Trophoblast cell (in vitro differentiated cells and primary cell): Measurements from ENCODE around the gene CXXC4.

Source experiments
- DNase-seq, 2 donors: peaks; one replicate each; pipeline ENCODE4 v3.0.0-alpha.2; 2016
- H2AFZ ChIP-seq: 2 replicates; pipeline ENCODE4 v1.6.1; 2013; ENCODE audit warnings: low read length, moderate library complexity, mild to moderate bottlenecking; ENCODE audit not compliant: insufficient read depth, poor library complexity
- H2AK5ac ChIP-seq: 2 replicates; pipeline ENCODE4 v1.6.1; 2013; ENCODE audit warnings: mild to moderate bottlenecking, low read length
- H2BK120ac ChIP-seq: 2 replicates; pipeline ENCODE4 v1.6.1; 2013; ENCODE audit warnings: low read length, mild to moderate bottlenecking, moderate library complexity; ENCODE audit not compliant: insufficient read depth, poor library complexity
- H2BK12ac ChIP-seq: 2 replicates; pipeline ENCODE4 v1.6.1; 2013; ENCODE audit warnings: mild to moderate bottlenecking, low read length, moderate library complexity
- H2BK5ac ChIP-seq: 2 replicates; pipeline ENCODE4 v1.6.1; 2013; ENCODE audit warnings: low read length, low read depth, moderate library complexity, mild to moderate bottlenecking; ENCODE audit not compliant: poor library complexity
- H3K14ac ChIP-seq: 2 replicates; pipeline ENCODE4 v1.6.1; 2013; ENCODE audit warnings: mild to moderate bottlenecking, low read length
- H3K18ac ChIP-seq: 2 replicates; pipeline ENCODE4 v1.6.1; 2013; ENCODE audit warnings: mild to moderate bottlenecking, low read length
- H3K23ac ChIP-seq: 2 replicates; pipeline ENCODE4 v1.6.1; 2013; ENCODE audit warnings: low read length
- H3K27ac ChIP-seq: 2 replicates; pipeline ENCODE4 v1.5.1; 2013; ENCODE audit warnings: low read depth, mild to moderate bottlenecking, inconsistent platforms, low read length, moderate library complexity
- H3K27me3 ChIP-seq: 2 replicates; pipeline ENCODE4 v1.6.1; 2013; ENCODE audit warnings: inconsistent platforms, mild to moderate bottlenecking, low read length, moderate library complexity; ENCODE audit not compliant: insufficient read depth
- H3K36me3 ChIP-seq, 2 experiments: 1 replicate in 1 of 2; 2 replicates in 1 of 2; pipeline ENCODE4 v1.6.1; 2013; ENCODE audit warnings: low read length in 2 of 2, mild to moderate bottlenecking in 2 of 2, moderate library complexity in 1 of 2; ENCODE audit not compliant: insufficient read depth in 2 of 2, control insufficient read depth in 1 of 2
- H3K4ac ChIP-seq: 2 replicates; pipeline ENCODE4 v1.6.1; 2013; ENCODE audit warnings: low read depth, mild to moderate bottlenecking, low read length, moderate library complexity
- H3K4me1 ChIP-seq, 2 experiments: 1 replicate in 1 of 2; 2 replicates in 1 of 2; pipeline ENCODE4 v1.6.1; 2013; ENCODE audit warnings: low read length in 2 of 2, mild to moderate bottlenecking in 2 of 2, moderate library complexity in 1 of 2; ENCODE audit not compliant: insufficient read depth in 2 of 2, control insufficient read depth in 1 of 2
- H3K4me2 ChIP-seq: 2 replicates; pipeline ENCODE4 v1.6.1; 2013; ENCODE audit warnings: inconsistent platforms, mild to moderate bottlenecking, low read length, moderate library complexity
- H3K4me3 ChIP-seq: 2 replicates; pipeline ENCODE4 v1.5.1; 2013; ENCODE audit warnings: mild to moderate bottlenecking, low read depth, low read length, inconsistent platforms
- H3K79me1 ChIP-seq: one replicate; pipeline ENCODE4 v1.6.1; 2013; ENCODE audit warnings: low read length
- H3K79me2 ChIP-seq: 2 replicates; pipeline ENCODE4 v1.6.1; 2013; ENCODE audit warnings: low read length, mild to moderate bottlenecking; ENCODE audit not compliant: control insufficient read depth, insufficient read depth, poor library complexity
- H3K9ac ChIP-seq: 2 replicates; pipeline ENCODE4 v1.6.1; 2013; ENCODE audit warnings: mild to moderate bottlenecking, low read length
- H3K9me3 ChIP-seq: 2 replicates; pipeline ENCODE4 v1.6.1; 2013; ENCODE audit warnings: low read depth, mild to moderate bottlenecking, control low read depth, inconsistent platforms, low read length; ENCODE audit not compliant: insufficient read depth
- H4K12ac ChIP-seq: 2 replicates; pipeline ENCODE4 v1.6.1; 2013; ENCODE audit warnings: low read depth, mild to moderate bottlenecking, low read length, moderate library complexity
- H4K8ac ChIP-seq: 2 replicates; pipeline ENCODE4 v1.6.1; 2013; ENCODE audit warnings: low read depth, mild to moderate bottlenecking, low read length, moderate library complexity
- H4K91ac ChIP-seq: one replicate; pipeline ENCODE4 v1.6.1; 2013; ENCODE audit warnings: low read depth, mild to moderate bottlenecking, low read length, moderate library complexity
- WGBS: extraction: QIAGEN DNeasy Blood & Tissue Kit; methylation state at CpG from one replicate; pipeline ENCODE4 v1.1.7; 2013; ENCODE audit warnings: missing lambda C conversion rate; ENCODE audit not compliant: insufficient read length, insufficient coverage; ENCODE audit errors: extremely low coverage; 5-methylcytosine and 5-hydroxymethylcytosine counted together

Gene CXXC4

DNA sequence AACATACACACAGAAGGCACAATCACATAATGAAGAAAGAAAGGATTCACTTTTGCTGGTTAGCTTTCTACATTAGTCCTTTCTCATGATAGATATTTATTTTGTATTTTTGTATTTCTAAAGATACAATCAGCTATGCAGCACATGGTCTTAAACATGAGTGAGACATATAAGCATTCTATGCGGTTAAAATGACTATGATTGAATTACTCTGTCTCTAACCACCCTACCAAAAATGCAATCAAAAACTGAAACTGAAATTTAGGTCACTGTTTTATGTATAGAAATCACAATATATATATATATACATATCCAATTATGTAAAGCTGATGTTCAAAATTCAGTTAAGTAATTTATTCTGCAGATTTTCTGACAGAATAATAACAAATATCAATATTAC is 21.9 kb downstream of the CXXC4 start:
- Histone ChIP-seq H3K79me1 (no peaks in the 10 kb centered on the region), H2AFZ (no peak overlapping the region), H3K27me3 (no peaks in the 10 kb centered on the region), H3K4ac (no peak overlapping the region), H3K27ac (no peak overlapping the region), H3K4me3 (no peak overlapping the region), H4K8ac (no peak overlapping the region), H3K9me3 (no peaks in the 10 kb centered on the region), H3K23ac (no peak overlapping the region), H2AK5ac (no peak overlapping the region), H3K4me2 (no peak overlapping the region), H2BK120ac (no peak overlapping the region), H2BK12ac (no peak overlapping the region), H3K4me1 (peaks cover 0 to 2% of the 10 kb centered on the region in 2 experiments), H3K18ac (no peak overlapping the region), H2BK5ac (no peak overlapping the region), H3K79me2 (no peaks in the 10 kb centered on the region), H3K9ac (no peak overlapping the region), H4K12ac (no peak overlapping the region), H4K91ac (no peak overlapping the region), H3K14ac (no peak overlapping the region), H3K36me3 (no peaks in the 10 kb centered on the region)
- DNase-seq: no peak
- WGBS: no CpG with 5 or more reads among the region's 1 CpG

DNA sequence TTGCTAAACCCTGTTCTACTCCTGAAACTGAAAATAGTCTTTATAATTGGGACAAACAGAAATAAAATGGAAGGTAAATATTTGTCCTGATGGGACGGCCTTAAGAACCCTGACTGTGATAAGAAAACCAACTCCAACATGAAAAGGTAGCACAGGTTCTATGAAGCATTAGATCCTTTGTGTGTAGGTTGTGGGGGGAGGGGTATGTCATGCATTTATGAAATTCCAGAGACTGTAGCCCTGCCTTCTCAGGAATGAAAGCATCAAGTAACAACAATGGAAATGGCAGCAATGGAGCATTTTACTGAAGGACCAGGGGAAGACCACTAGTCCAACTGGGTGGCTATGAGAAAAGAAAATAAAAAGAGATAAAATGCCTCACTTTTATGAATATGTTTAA is 23.9 kb downstream of the CXXC4 start:
- Histone ChIP-seq H3K4me1 (peaks cover 0 to 2% of the 10 kb centered on the region in 2 experiments), H3K18ac (no peak overlapping the region), H3K14ac (no peak overlapping the region), H2BK120ac (no peak overlapping the region), H3K4me2 (no peak overlapping the region), H3K9ac (no peak overlapping the region), H3K4me3 (no peak overlapping the region), H3K9me3 (no peaks in the 10 kb centered on the region), H3K27me3 (no peaks in the 10 kb centered on the region), H3K27ac (no peak overlapping the region), H3K79me2 (no peaks in the 10 kb centered on the region), H2BK5ac (no peak overlapping the region), H3K36me3 (no peaks in the 10 kb centered on the region), H4K8ac (no peak overlapping the region), H3K79me1 (no peaks in the 10 kb centered on the region), H4K91ac (no peak overlapping the region), H2BK12ac (no peak overlapping the region), H2AFZ (no peak overlapping the region), H3K4ac (no peak overlapping the region), H3K23ac (no peak overlapping the region), H4K12ac (no peak overlapping the region), H2AK5ac (no peak overlapping the region)
- DNase-seq: no peak
- no CpG with 5 or more reads among the region's 1 CpG for WGBS

DNA sequence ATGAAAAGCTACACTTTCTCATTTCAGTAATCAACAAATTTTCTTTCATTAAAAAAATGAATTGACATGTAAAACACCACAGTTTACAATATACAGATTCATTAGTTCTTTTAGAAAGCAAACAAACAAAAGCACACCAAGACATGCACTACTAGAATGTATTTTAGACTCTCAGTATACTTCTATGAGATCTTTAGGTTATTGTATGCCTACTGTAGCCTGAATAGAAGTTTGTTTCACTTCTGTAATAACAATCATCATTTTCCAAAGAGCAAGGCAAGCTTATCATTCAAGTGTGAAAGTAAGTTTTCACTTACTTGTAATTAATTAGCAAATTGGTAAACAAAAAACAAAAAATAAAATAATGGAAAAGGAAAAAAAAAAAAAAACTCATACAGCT is 24.9 kb downstream of the CXXC4 start:
- Histone ChIP-seq H2AFZ (no peak overlapping the region), H3K27ac (no peak overlapping the region), H3K14ac (no peak overlapping the region), H2AK5ac (no peak overlapping the region), H3K4me3 (no peak overlapping the region), H3K23ac (no peak overlapping the region), H3K18ac (no peak overlapping the region), H3K9me3 (no peaks in the 10 kb centered on the region), H3K4ac (no peak overlapping the region), H3K27me3 (no peaks in the 10 kb centered on the region), H4K12ac (no peak overlapping the region), H3K4me1 (peaks cover 0 to 2% of the 10 kb centered on the region in 2 experiments), H4K91ac (no peak overlapping the region), H3K79me1 (no peaks in the 10 kb centered on the region), H4K8ac (no peak overlapping the region), H3K4me2 (no peak overlapping the region), H3K79me2 (no peaks in the 10 kb centered on the region), H2BK12ac (no peak overlapping the region), H3K36me3 (no peaks in the 10 kb centered on the region), H3K9ac (no peak overlapping the region), H2BK120ac (no peak overlapping the region), H2BK5ac (no peak overlapping the region)
- DNase-seq: no peak

DNA sequence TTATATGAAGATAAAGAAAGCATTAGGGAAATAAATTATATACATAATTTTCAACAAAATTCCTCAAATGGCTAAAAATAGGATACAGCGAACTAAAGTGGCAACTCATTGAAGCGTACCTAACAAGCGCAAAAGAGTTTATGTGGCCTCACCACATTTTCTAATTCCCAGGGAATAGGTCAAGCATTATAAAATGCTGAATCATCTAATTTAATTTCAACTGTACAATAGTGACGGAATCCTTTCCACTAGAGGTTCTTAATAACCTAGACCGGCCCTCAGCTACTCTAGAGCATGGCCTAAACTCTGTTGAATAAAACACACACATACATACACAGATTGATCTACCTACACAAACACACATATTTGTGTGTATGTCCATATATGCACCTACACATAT is 29.1 kb downstream of the CXXC4 start:
- H3K36me3 ChIP-seq: no peaks in the 10 kb centered on the region
- no peak for DNase-seq
- H2BK12ac ChIP-seq: no peak overlapping the region
- no peaks in the 10 kb centered on the region for H3K9me3 ChIP-seq
- H3K27ac ChIP-seq: no peak overlapping the region
- H2BK120ac ChIP-seq: no peak overlapping the region
- H2AFZ ChIP-seq: no peak overlapping the region
- H3K27me3 ChIP-seq: no peaks in the 10 kb centered on the region
- H3K4me2 ChIP-seq: no peak overlapping the region
- no peaks in the 10 kb centered on the region for H3K79me1 ChIP-seq
- H3K9ac ChIP-seq: no peak overlapping the region
- H4K8ac ChIP-seq: no peak overlapping the region
- H4K12ac ChIP-seq: no peak overlapping the region
- no CpG with 5 or more reads among the region's 5 CpGs for WGBS
- H3K4me1 ChIP-seq: no peaks in the 10 kb centered on the region
- no peaks in the 10 kb centered on the region for H3K79me2 ChIP-seq
- no peak overlapping the region for H2AK5ac ChIP-seq
- no peak overlapping the region for H3K18ac ChIP-seq
- H3K14ac ChIP-seq: no peak overlapping the region
- H3K4me3 ChIP-seq: no peak overlapping the region
- no peak overlapping the region for H2BK5ac ChIP-seq
- no peak overlapping the region for H3K23ac ChIP-seq
- H4K91ac ChIP-seq: no peak overlapping the region
- no peak overlapping the region for H3K4ac ChIP-seq
